ENCODE results near the gene FBXL3. TPM values are rescaled to one million over a fixed set of nuclear protein-coding genes. Genes with fewer than 3 reads are reported as not detected.
"Not testable (repeated sequence)": the region's sequence is repeated elsewhere in the genome, so short reads cannot be mapped to it uniquely, and the experiment has no call there.

FBXL3 gene
- total RNA-seq, 1 experiment from 2014 or later, result 32.2 TPM

- DNase-seq (ENCODE audit: low read depth), result no peak
- in situ Hi-C loops (cut with HindIII; ENCODE audit: low pct_unique_long_range_greater_than_20kb, low sequenced_read_pairs), result no loop called here
Measured at GRCh38 chr13:76969488-76970365, 57.2 kb downstream of the FBXL3 start.

GRCh38 chr13:76968041-76968440, 58.9 kb downstream of the FBXL3 start:
- DNase-seq (ENCODE audit: low read depth), result no peak
- in situ Hi-C loops (cut with HindIII; ENCODE audit: low pct_unique_long_range_greater_than_20kb, low sequenced_read_pairs), result no loop called here

- DNase-seq (ENCODE audit: low read depth), result no peak
- in situ Hi-C loops (cut with HindIII; ENCODE audit: low pct_unique_long_range_greater_than_20kb, low sequenced_read_pairs), result no loop called here
Measured at GRCh38 chr13:76967031-76967430, 59.9 kb downstream of the FBXL3 start.

- in situ Hi-C loops (cut with HindIII; ENCODE audit: low pct_unique_long_range_greater_than_20kb, low sequenced_read_pairs), result no loop called here
- DNase-seq (ENCODE audit: low read depth), result no peak
Measured at GRCh38 chr13:76965759-76966421, 61.1 kb downstream of the FBXL3 start.

- DNase-seq (ENCODE audit: low read depth); in situ Hi-C loops (cut with HindIII; ENCODE audit: low pct_unique_long_range_greater_than_20kb, low sequenced_read_pairs): not testable (repeated sequence)
Measured at GRCh38 chr13:76959734-76960133, 67.2 kb downstream of the FBXL3 start.

- in situ Hi-C loops (cut with HindIII; ENCODE audit: low pct_unique_long_range_greater_than_20kb, low sequenced_read_pairs), result no loop called here
- no peak for DNase-seq (ENCODE audit: low read depth)
Measured at GRCh38 chr13:76958841-76959432, 68.0 kb downstream of the FBXL3 start.

GRCh38 chr13:76955661-76956060, 71.3 kb downstream of the FBXL3 start:
- DNase-seq (ENCODE audit: low read depth), result no peak
- in situ Hi-C loops (cut with HindIII; ENCODE audit: low pct_unique_long_range_greater_than_20kb, low sequenced_read_pairs), result no loop called here

Other genes starting within 250 kb of the FBXL3 start
- gene KCTD12, start 140.8 kb downstream of the FBXL3 start, total RNA-seq (2014; rRNA removed; shearing (Covaris generic); ENCODE audit: low replicate concordance), result 4.4 and 5.4 TPM in 2 replicates
- gene ACOD1, start 78.6 kb downstream of the FBXL3 start, total RNA-seq (2014; rRNA removed; shearing (Covaris generic); ENCODE audit: low replicate concordance), result not detected in 2 replicates
- 9.3 and 14.1 TPM in 2 replicates for gene CLN5, start 35.1 kb downstream of the FBXL3 start, total RNA-seq (2014; rRNA removed; shearing (Covaris generic); ENCODE audit: low replicate concordance)

Data from Caki2 (cell line).